ENCODE measurements around the gene FOXS1. TPM values are rescaled to one million over a fixed set of nuclear protein-coding genes. Genes with fewer than 3 reads are reported as not detected.

FOXS1 gene
- total and polyA plus RNA-seq, 10 of the 15 experiments (the other 5 are each of a cell fraction or from before 2014, with no cell fraction given) = not detected

- ChIA-PET SMC1A (ENCODE audit: uncharacterized antibody, unreplicated experiment) (no interaction called here), RAD21 (ENCODE audit: unreplicated experiment) (interaction anchor here (1.2 to 1.4 kb wide), 2 partner anchors 10 to 19 kb away, joined by 3 to 5 read pairs; no protein-coding TSS in a partner anchor), POLR2A (no interaction called here), CTCF (interaction anchor here (1.3 to 7.3 kb wide), 3 partner anchors 9 to 19 kb away, joined by 5 to 109 read pairs (median 10); partner anchors contain the start of gene MYLK2)
- H3K27me3 ChIP-seq (replicated peaks in 1 of 2; ENCODE audit: control insufficient read depth in 2 of 2, insufficient read depth in 2 of 2, low read length in 1 of 2) = no peaks in the 10 kb centered on the region
- H4K20me1 ChIP-seq (ENCODE audit: control insufficient read depth, insufficient read depth) = no peaks in the 10 kb centered on the region; the same call in 1 of the 2 replicates
- H3K4me2 ChIP-seq (ENCODE audit: control insufficient read depth, insufficient read depth) = no peak overlapping the region
- BruUV-seq (replicated peaks) = no TSS peak
- peaks cover 5% of the 10 kb centered on the region; the same call in 1 of the 2 replicates for H3K4me1 ChIP-seq (ENCODE audit: control insufficient read depth, insufficient read depth, low read length)
- H3K79me2 ChIP-seq (ENCODE audit: control insufficient read depth, insufficient read depth, low read length) = no peaks in the 10 kb centered on the region
- H3K9ac ChIP-seq (ENCODE audit: control insufficient read depth, insufficient read depth, low read length) = no peak overlapping the region
- no peak for FAIRE-seq
- TF ChIP-seq CHD2 (IDR thresholded peaks at IDR 0.05; ENCODE audit: borderline replicate concordance, low read depth, low read length) (no peak), RFX5 (IDR thresholded peaks at IDR 0.05; ENCODE audit: low read depth, low read length) (no peak), EGR1 (IDR thresholded peaks at IDR 0.05; ENCODE audit: borderline replicate concordance in 1 of 2, low read depth in 2 of 2, low read length in 2 of 2) (no peak), MEF2B (IDR thresholded peaks at IDR 0.05; ENCODE audit: partially characterized antibody, poor library complexity, severe bottlenecking) (peak; percentile 82), HDGF (IDR thresholded peaks at IDR 0.05) (no peak), BACH1 (IDR thresholded peaks at IDR 0.05; ENCODE audit: borderline replicate concordance) (no peak), DPF2 (IDR thresholded peaks at IDR 0.05) (0 out of 2 replicates have a peak, but pooled peaks have one; percentile 18), NBN (IDR thresholded peaks at IDR 0.05) (no peak)
- intact Hi-C loops (cut with micrococcal nuclease; ENCODE audit: unreplicated experiment) = no loop called here
- no peak overlapping the region for H3K4me3 ChIP-seq
- H2AFZ ChIP-seq (ENCODE audit: control insufficient read depth, low read depth, low read length) = no peak overlapping the region
- no peak for DNase-seq (ENCODE audit: low read depth, low spot score)
- no peak overlapping the region for H3K27ac ChIP-seq (ENCODE audit: control insufficient read depth, insufficient read depth)
- H3K9me3 ChIP-seq (replicated peaks; ENCODE audit: control insufficient read depth, insufficient read depth, low read length) = no peaks in the 10 kb centered on the region
- ATAC-seq = peak; percentile 24
- H3K36me3 ChIP-seq (ENCODE audit: control insufficient read depth in 2 of 2, insufficient read depth in 2 of 2, low read length in 1 of 2) = no peaks in the 10 kb centered on the region
- in situ Hi-C loops (cut with MboI) = no loop called here
- WGBS (ENCODE audit: insufficient coverage, insufficient replicate concordance, low lambda C conversion rate, missing lambda C conversion rate) = 36% methylated on average over 12 of the region's 12 CpGs
Observed at GRCh38 chr20:31842471-31843157, 2.8 kb downstream of the FOXS1 start.

Measured in GM12878 (cell line).